BLaER1 (cell line): ENCODE results near the gene BASP1.
"Not testable (repeated sequence)": the region's sequence is repeated elsewhere in the genome, so short reads cannot be mapped to it uniquely, and the experiment has no call there.

ENCODE experiments used
- H3K27ac ChIP-seq: shearing (Covaris generic); formaldehyde crosslinking; 2 replicates; pipeline ENCODE4 v1.8.1; 2022
- H3K27me3 ChIP-seq: shearing (Covaris generic); formaldehyde crosslinking; 2 replicates; pipeline ENCODE4 v1.8.1; 2022
- H3K36me3 ChIP-seq: shearing (Covaris generic); formaldehyde crosslinking; 2 replicates; pipeline ENCODE4 v1.8.1; 2022
- H3K4me1 ChIP-seq: shearing (Covaris generic); formaldehyde crosslinking; 2 replicates; pipeline ENCODE4 v1.8.1; 2022
- H3K4me2 ChIP-seq: shearing (Covaris generic); formaldehyde crosslinking; 2 replicates; pipeline ENCODE4 v1.8.1; 2022
- H3K4me3 ChIP-seq: shearing (Covaris generic); formaldehyde crosslinking; 2 replicates; pipeline ENCODE4 v1.8.1; 2022
- H3K9ac ChIP-seq: shearing (Covaris generic); formaldehyde crosslinking; 2 replicates; pipeline ENCODE4 v1.8.1; 2022
- H3K9me3 ChIP-seq: shearing (Covaris generic); formaldehyde crosslinking; 2 replicates; pipeline ENCODE4 v1.8.1; 2022
- H4K20me1 ChIP-seq: shearing (Covaris generic); formaldehyde crosslinking; 2 replicates; pipeline ENCODE4 v1.8.1; 2022
- Cebpa-rat ChIP-seq: shearing (Covaris generic); IDR thresholded peaks from 2 replicates; pipeline ENCODE4 v1.8.1; 2022

Gene BASP1

GRCh38 chr5:17190799-17191391 lies 26.5 kb upstream of the BASP1 start:
- H3K4me1 ChIP-seq = peaks cover 12% of the 10 kb centered on the region; the same call in 1 of the 2 replicates
- TF ChIP-seq Cebpa-rat = no peak
- no peak overlapping the region for H3K4me2 ChIP-seq
- no peaks in the 10 kb centered on the region for H4K20me1 ChIP-seq
- no peaks in the 10 kb centered on the region for H3K36me3 ChIP-seq
- no peak overlapping the region for H3K27ac ChIP-seq
- no peaks in the 10 kb centered on the region for H3K9me3 ChIP-seq
- H3K4me3 ChIP-seq = no peak overlapping the region
- no peak overlapping the region for H3K9ac ChIP-seq
- H3K27me3 ChIP-seq = no peaks in the 10 kb centered on the region

- H3K4me1 ChIP-seq = peaks cover 12% of the 10 kb centered on the region; the same call in 1 of the 2 replicates
- not testable (repeated sequence) for H3K9me3 ChIP-seq, H3K4me3 ChIP-seq, H3K27ac ChIP-seq, H3K9ac ChIP-seq, H3K27me3 ChIP-seq, H3K36me3 ChIP-seq, H4K20me1 ChIP-seq, H3K4me2 ChIP-seq
These were observed 25.9 kb upstream of the BASP1 start for GRCh38 chr5:17191574-17191973.

GRCh38 chr5:17192191-17192590 lies 25.2 kb upstream of the BASP1 start:
- Histone ChIP-seq H3K9me3 (peaks cover 2% of the 10 kb centered on the region), H3K9ac (no peak overlapping the region), H3K27me3 (no peaks in the 10 kb centered on the region), H3K36me3 (no peaks in the 10 kb centered on the region), H3K4me1 (peaks cover 12% of the 10 kb centered on the region; the same call in 1 of the 2 replicates), H3K4me3 (no peak overlapping the region), H3K27ac (no peak overlapping the region), H4K20me1 (no peaks in the 10 kb centered on the region), H3K4me2 (peak overlapping the region; percentile 31)
- no peak for TF ChIP-seq Cebpa-rat

DNA sequence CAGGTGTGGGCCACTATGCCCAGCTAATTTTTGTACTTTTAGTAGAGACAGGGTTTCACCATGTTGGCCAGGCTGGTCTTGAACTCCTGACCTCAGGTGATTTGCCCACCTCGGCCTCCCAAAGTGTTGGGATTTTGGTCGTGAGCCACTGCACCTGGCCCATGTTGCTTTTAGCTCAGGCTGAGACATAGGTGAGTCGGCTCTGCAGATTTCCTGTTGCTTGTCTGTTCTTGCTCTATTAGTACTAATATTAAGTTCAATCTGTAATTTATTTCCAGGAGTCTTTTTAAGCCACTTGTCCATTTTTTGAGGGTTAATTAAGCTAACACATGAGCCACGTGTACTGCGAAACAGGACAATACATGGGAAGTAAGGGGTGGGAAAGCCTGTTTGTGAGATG lies 21.4 kb upstream of the BASP1 start:
- Histone ChIP-seq H3K27ac (no peak overlapping the region), H3K4me2 (no peak overlapping the region), H3K36me3 (no peaks in the 10 kb centered on the region), H3K27me3 (no peaks in the 10 kb centered on the region), H3K9ac (no peak overlapping the region), H3K4me3 (no peak overlapping the region), H3K9me3 (peaks cover 15% of the 10 kb centered on the region), H3K4me1 (peaks cover 7% of the 10 kb centered on the region; the same call in 1 of the 2 replicates), H4K20me1 (no peaks in the 10 kb centered on the region)
- no peak for TF ChIP-seq Cebpa-rat

- Histone ChIP-seq H3K27me3 (no peaks in the 10 kb centered on the region), H3K4me1 (peaks cover 7% of the 10 kb centered on the region; the same call in 1 of the 2 replicates), H3K36me3 (no peaks in the 10 kb centered on the region), H3K27ac (no peak overlapping the region), H3K9ac (no peak overlapping the region), H3K4me3 (no peak overlapping the region), H3K4me2 (no peak overlapping the region), H4K20me1 (no peaks in the 10 kb centered on the region), H3K9me3 (peaks cover 15% of the 10 kb centered on the region)
- no peak for TF ChIP-seq Cebpa-rat
These were observed 20.7 kb upstream of the BASP1 start for GRCh38 chr5:17196697-17197096.

GRCh38 chr5:17203329-17204132 lies 13.9 kb upstream of the BASP1 start:
- H3K4me2 ChIP-seq = no peak overlapping the region
- H3K9ac ChIP-seq = no peak overlapping the region
- H3K27me3 ChIP-seq = no peaks in the 10 kb centered on the region
- no peak for TF ChIP-seq Cebpa-rat
- no peak overlapping the region for H3K4me3 ChIP-seq
- H3K9me3 ChIP-seq = peaks cover under 1% of the 10 kb centered on the region; the same call in 1 of the 2 replicates
- no peaks in the 10 kb centered on the region for H4K20me1 ChIP-seq
- H3K36me3 ChIP-seq = no peaks in the 10 kb centered on the region
- no peaks in the 10 kb centered on the region for H3K4me1 ChIP-seq
- no peak overlapping the region for H3K27ac ChIP-seq

DNA sequence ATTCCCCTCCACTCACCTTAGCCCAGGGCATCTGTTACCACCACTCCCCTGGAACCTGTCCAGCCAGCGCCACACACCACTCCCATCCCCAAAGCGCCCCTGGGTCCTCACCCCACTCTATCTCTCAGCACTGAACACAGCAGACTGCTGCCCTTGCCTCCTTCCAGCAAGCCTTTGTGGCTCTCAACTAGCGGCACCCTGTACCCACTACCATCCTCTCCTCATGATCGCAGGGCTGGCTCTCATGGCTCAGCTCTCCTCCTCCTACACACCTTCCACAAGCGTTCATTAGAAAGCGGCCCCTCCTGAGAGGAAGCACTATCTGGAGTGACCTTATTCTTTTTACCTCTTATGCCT lies 13.3 kb upstream of the BASP1 start:
- no peak for TF ChIP-seq Cebpa-rat
- H3K9me3 ChIP-seq = no peaks in the 10 kb centered on the region
- no peak overlapping the region for H3K27ac ChIP-seq
- no peaks in the 10 kb centered on the region for H3K4me1 ChIP-seq
- H3K36me3 ChIP-seq = no peaks in the 10 kb centered on the region
- no peak overlapping the region for H3K4me2 ChIP-seq
- H4K20me1 ChIP-seq = no peaks in the 10 kb centered on the region
- H3K27me3 ChIP-seq = no peaks in the 10 kb centered on the region
- no peak overlapping the region for H3K4me3 ChIP-seq
- H3K9ac ChIP-seq = no peak overlapping the region

GRCh38 chr5:17206021-17206420 lies 11.4 kb upstream of the BASP1 start:
- Histone ChIP-seq H3K9me3 (no peaks in the 10 kb centered on the region), H4K20me1 (no peaks in the 10 kb centered on the region), H3K4me1 (no peaks in the 10 kb centered on the region), H3K36me3 (no peaks in the 10 kb centered on the region), H3K9ac (no peak overlapping the region), H3K27me3 (no peaks in the 10 kb centered on the region), H3K4me3 (no peak overlapping the region), H3K27ac (no peak overlapping the region), H3K4me2 (no peak overlapping the region)
- TF ChIP-seq Cebpa-rat = no peak

- TF ChIP-seq Cebpa-rat = no peak
- Histone ChIP-seq H4K20me1 (no peaks in the 10 kb centered on the region), H3K4me2 (no peak overlapping the region), H3K4me3 (no peak overlapping the region), H3K27ac (no peak overlapping the region), H3K4me1 (peaks cover 13% of the 10 kb centered on the region), H3K36me3 (no peaks in the 10 kb centered on the region), H3K9me3 (no peaks in the 10 kb centered on the region), H3K27me3 (no peaks in the 10 kb centered on the region; the same call in 1 of the 2 replicates), H3K9ac (no peak overlapping the region)
These were observed 5.2 kb upstream of the BASP1 start for GRCh38 chr5:17212191-17212590.

DNA sequence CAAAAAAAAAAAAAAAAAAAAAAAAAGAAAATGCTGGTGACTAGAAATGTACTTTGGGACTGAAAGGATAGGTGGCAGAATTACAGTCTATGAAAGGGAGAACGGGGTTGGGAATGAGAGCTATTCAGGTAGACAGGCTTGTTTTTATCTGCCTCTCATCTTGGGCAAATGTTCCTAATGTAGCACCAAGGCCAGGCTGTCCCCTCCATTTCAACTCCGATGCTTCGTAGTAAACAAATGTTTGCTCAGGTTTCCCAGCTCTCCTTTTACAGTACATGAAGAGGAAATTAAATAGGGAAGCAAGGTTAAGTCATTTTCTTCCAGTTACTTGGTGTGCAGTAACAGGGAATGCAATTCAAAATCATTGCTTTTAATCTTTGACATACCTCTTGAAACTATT lies 4.4 kb upstream of the BASP1 start:
- Histone ChIP-seq H3K9me3 (no peaks in the 10 kb centered on the region), H3K9ac (no peak overlapping the region), H3K36me3 (no peaks in the 10 kb centered on the region), H3K27ac (no peak overlapping the region), H3K4me2 (no peak overlapping the region), H3K27me3 (no peaks in the 10 kb centered on the region; the same call in 1 of the 2 replicates), H3K4me3 (no peak overlapping the region), H4K20me1 (no peaks in the 10 kb centered on the region), H3K4me1 (peaks cover 13% of the 10 kb centered on the region)
- no peak for TF ChIP-seq Cebpa-rat
